ENCODE measurements around the gene CRAMP1. TPM values are rescaled to one million over a fixed set of nuclear protein-coding genes. Genes with fewer than 3 reads are reported as not detected.
A peak's percentile ranks its signal among the peaks of the same experiment; 100 is the strongest.

CRAMP1 gene
- total and polyA plus RNA-seq, 2 of the 8 experiments (the other 6 are each of a cell fraction or from before 2014, with no cell fraction given), result 19.2 to 23.2 TPM

- TF ChIP-seq RBBP5 (IDR thresholded peaks at IDR 0.05; ENCODE audit: borderline replicate concordance, low read depth, low read length), result peak; percentile 68; the same call in 1 of the 2 replicates
- TF ChIP-seq CHD2 (IDR thresholded peaks at IDR 0.05; ENCODE audit: low read length), result no peak
- no peak for TF ChIP-seq USF2 (IDR thresholded peaks at IDR 0.05; ENCODE audit: low read length)
- no peak for TF ChIP-seq FOSL1 (IDR thresholded peaks at IDR 0.05; ENCODE audit: insufficient read depth, low read depth, low read length)
Observed at GRCh38 chr16:1614456-1615102, 2.4 kb downstream of the CRAMP1 start (continued).
